MM.1S (cell line): ENCODE results near the gene NOB1.

Source experiments
- EZH2 ChIP-seq: fragments of 300-600 bp; sonication (generic); optimal IDR thresholded peaks from 2 replicates; pipeline ENCODE3; 2017; ENCODE audit warnings: low read depth, mild to moderate bottlenecking, antibody characterized with exemption, low read length, mixed read lengths
- EZH2phosphoT487 ChIP-seq: fragments of 300-600 bp; sonication (generic); IDR thresholded peaks from 2 replicates; pipeline ENCODE4 v1.6.1; 2018; ENCODE audit warnings: antibody characterized with exemption, low read length
- TF ChIP-seq, protein P1 (sequence below): fragments of 300-600 bp; sonication (generic); IDR thresholded peaks from 2 replicates; pipeline ENCODE4 v1.5.1; 2016; ENCODE audit warnings: antibody characterized with exemption, low read length, mixed read lengths

DNA sequence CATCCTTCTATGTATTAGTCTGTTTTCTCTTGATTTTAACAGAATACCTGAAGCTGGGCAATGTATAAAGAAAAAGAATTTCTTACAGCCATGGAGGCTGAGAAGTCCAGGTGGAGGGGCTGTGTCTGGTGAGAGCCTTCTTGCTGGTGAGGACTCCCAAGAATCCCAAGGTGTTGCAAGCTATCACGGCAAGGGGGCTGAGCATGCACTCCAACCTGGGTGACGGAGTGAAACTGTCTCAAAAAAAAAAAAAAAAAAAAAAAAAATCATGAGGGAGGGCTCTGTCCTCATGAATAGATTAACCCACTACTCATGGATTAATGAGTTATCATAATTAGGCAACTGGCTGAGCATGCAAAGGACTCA, 47.8 kb downstream of the NOB1 start:
- TF ChIP-seq, protein P1, sequence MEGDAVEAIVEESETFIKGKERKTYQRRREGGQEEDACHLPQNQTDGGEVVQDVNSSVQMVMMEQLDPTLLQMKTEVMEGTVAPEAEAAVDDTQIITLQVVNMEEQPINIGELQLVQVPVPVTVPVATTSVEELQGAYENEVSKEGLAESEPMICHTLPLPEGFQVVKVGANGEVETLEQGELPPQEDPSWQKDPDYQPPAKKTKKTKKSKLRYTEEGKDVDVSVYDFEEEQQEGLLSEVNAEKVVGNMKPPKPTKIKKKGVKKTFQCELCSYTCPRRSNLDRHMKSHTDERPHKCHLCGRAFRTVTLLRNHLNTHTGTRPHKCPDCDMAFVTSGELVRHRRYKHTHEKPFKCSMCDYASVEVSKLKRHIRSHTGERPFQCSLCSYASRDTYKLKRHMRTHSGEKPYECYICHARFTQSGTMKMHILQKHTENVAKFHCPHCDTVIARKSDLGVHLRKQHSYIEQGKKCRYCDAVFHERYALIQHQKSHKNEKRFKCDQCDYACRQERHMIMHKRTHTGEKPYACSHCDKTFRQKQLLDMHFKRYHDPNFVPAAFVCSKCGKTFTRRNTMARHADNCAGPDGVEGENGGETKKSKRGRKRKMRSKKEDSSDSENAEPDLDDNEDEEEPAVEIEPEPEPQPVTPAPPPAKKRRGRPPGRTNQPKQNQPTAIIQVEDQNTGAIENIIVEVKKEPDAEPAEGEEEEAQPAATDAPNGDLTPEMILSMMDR: no peak
- no peak for TF ChIP-seq EZH2
- no peak for TF ChIP-seq EZH2phosphoT487
